ENCODE measurements around the gene COA1. TPM values are rescaled to one million over a fixed set of nuclear protein-coding genes. Genes with fewer than 3 reads are reported as not detected.

COA1 gene
- total RNA-seq, 2 experiments from 2014 or later = 56.0 to 57.3 TPM

GRCh38 chr7:43625980-43626379 lies 103.3 kb downstream of the COA1 start:
- H3K9me3 Mint-ChIP-seq = no peaks in the 10 kb centered on the region

GRCh38 chr7:43625453-43625852 lies 103.9 kb downstream of the COA1 start:
- POLR2A ChIA-PET = interaction anchor here (0.6 to 3.8 kb wide), 6 partner anchors 23 to 74 kb away, joined by 3 to 27 read pairs (median 5); partner anchors contain the start of gene STK17A
- CTCF ChIA-PET = interaction anchor here (6.0 kb wide), 1 partner anchor 43 kb away, joined by 32 read pairs; the partner anchor contains the start of gene STK17A
- no peaks in the 10 kb centered on the region for H3K9me3 Mint-ChIP-seq
- H3K4me1 Mint-ChIP-seq = peaks cover 75% of the 10 kb centered on the region
- peaks cover 87% of the 10 kb centered on the region for H3K36me3 Mint-ChIP-seq (ENCODE audit: low read depth)
- DNase-seq = peak; percentile 65
- peak overlapping the region; percentile 65 for H3K27ac Mint-ChIP-seq
- H3K27me3 Mint-ChIP-seq = no peaks in the 10 kb centered on the region
- H3K4me3 Mint-ChIP-seq = no peak overlapping the region

More at GRCh38 chr7:43625980-43626379, 103.3 kb downstream of the COA1 start:
- POLR2A ChIA-PET = interaction anchor here (0.6 to 3.8 kb wide), 6 partner anchors 23 to 74 kb away, joined by 3 to 27 read pairs (median 5); partner anchors contain the start of gene STK17A
- no peak for DNase-seq
- Mint-ChIP-seq H3K4me1 (peaks cover 76% of the 10 kb centered on the region), H3K27ac (peak overlapping the region; percentile 65), H3K4me3 (no peak overlapping the region), H3K27me3 (no peaks in the 10 kb centered on the region), H3K36me3 (ENCODE audit: low read depth) (peaks cover 88% of the 10 kb centered on the region)
- CTCF ChIA-PET = interaction anchor here (6.0 kb wide), 1 partner anchor 44 kb away, joined by 32 read pairs; the partner anchor contains the start of gene STK17A

- POLR2A ChIA-PET = interaction anchor here (3.7 kb wide), 1 partner anchor 25 kb away, joined by 18 read pairs; no protein-coding TSS in a partner anchor
- Mint-ChIP-seq H3K27me3 (no peaks in the 10 kb centered on the region), H3K9me3 (no peaks in the 10 kb centered on the region), H3K4me1 (peaks cover 70% of the 10 kb centered on the region), H3K36me3 (ENCODE audit: low read depth) (peaks cover 78% of the 10 kb centered on the region), H3K27ac (peak overlapping the region; percentile 70), H3K4me3 (no peak overlapping the region)
- CTCF ChIA-PET = no interaction called here
- DNase-seq = no peak
Measured at GRCh38 chr7:43624156-43624555, 105.2 kb downstream of the COA1 start.

GRCh38 chr7:43621729-43622448 lies 107.4 kb downstream of the COA1 start:
- Mint-ChIP-seq H3K4me1 (peaks cover 54% of the 10 kb centered on the region), H3K36me3 (ENCODE audit: low read depth) (peaks cover 58% of the 10 kb centered on the region), H3K27me3 (no peaks in the 10 kb centered on the region), H3K9me3 (no peaks in the 10 kb centered on the region), H3K4me3 (no peak overlapping the region), H3K27ac (peak overlapping the region; percentile 68)
- ChIA-PET CTCF (interaction anchor here (2.2 to 4.9 kb wide), 2 partner anchors 40 to 78 kb away, joined by 12 to 35 read pairs; partner anchors contain the start of gene STK17A), POLR2A (interaction anchor here (1.2 to 4.4 kb wide), 6 partner anchors 7 to 38 kb away, joined by 3 to 33 read pairs (median 7); partner anchors contain the start of gene STK17A)
- no peak for DNase-seq

GRCh38 chr7:43619213-43620012 lies 109.9 kb downstream of the COA1 start:
- Mint-ChIP-seq H3K4me3 (no peak overlapping the region), H3K9me3 (no peaks in the 10 kb centered on the region), H3K27me3 (no peaks in the 10 kb centered on the region), H3K27ac (no peak overlapping the region), H3K36me3 (ENCODE audit: low read depth) (peaks cover 50% of the 10 kb centered on the region), H3K4me1 (peaks cover 45% of the 10 kb centered on the region)
- POLR2A ChIA-PET = interaction anchor here (2.9 to 4.4 kb wide), 2 partner anchors 10 to 35 kb away, joined by 10 to 33 read pairs; partner anchors contain the start of gene STK17A
- CTCF ChIA-PET = interaction anchor here (1.2 to 4.9 kb wide), 3 partner anchors 20 to 50 kb away, joined by 3 to 35 read pairs (median 3); partner anchors contain the start of gene STK17A
- no peak for DNase-seq

- POLR2A ChIA-PET = interaction anchor here (0.5 to 1.6 kb wide), 2 partner anchors 82 to 142 kb away, joined by 3 to 4 read pairs; no protein-coding TSS in a partner anchor
- peaks cover 49% of the 10 kb centered on the region for H3K36me3 Mint-ChIP-seq (ENCODE audit: low read depth)
- H3K4me3 Mint-ChIP-seq = no peak overlapping the region
- DNase-seq = no peak
- CTCF ChIA-PET = interaction anchor here (1.6 kb wide), 1 partner anchor 52 kb away, joined by 3 read pairs; no protein-coding TSS in a partner anchor
- no peaks in the 10 kb centered on the region for H3K9me3 Mint-ChIP-seq
- H3K27me3 Mint-ChIP-seq = no peaks in the 10 kb centered on the region
- H3K27ac Mint-ChIP-seq = no peak overlapping the region
- H3K4me1 Mint-ChIP-seq = peaks cover 44% of the 10 kb centered on the region
Measured at GRCh38 chr7:43618073-43618472, 111.2 kb downstream of the COA1 start.

- H3K9me3 Mint-ChIP-seq = no peaks in the 10 kb centered on the region
- H3K4me3 Mint-ChIP-seq = no peak overlapping the region
- no peak overlapping the region for H3K27ac Mint-ChIP-seq
- ChIA-PET POLR2A (interaction anchor here (1.6 kb wide), 1 partner anchor 83 kb away, joined by 4 read pairs; no protein-coding TSS in a partner anchor), CTCF (interaction anchor here (1.4 kb wide), 1 partner anchor 34 kb away, joined by 3 read pairs; the partner anchor contains the start of gene STK17A)
- H3K27me3 Mint-ChIP-seq = no peaks in the 10 kb centered on the region
- H3K4me1 Mint-ChIP-seq = peaks cover 44% of the 10 kb centered on the region
- no peak for DNase-seq
- peaks cover 48% of the 10 kb centered on the region for H3K36me3 Mint-ChIP-seq (ENCODE audit: low read depth)
Measured at GRCh38 chr7:43616977-43617376, 112.3 kb downstream of the COA1 start.

GRCh38 chr7:43615558-43616145 lies 113.7 kb downstream of the COA1 start:
- H3K4me1 Mint-ChIP-seq = peaks cover 40% of the 10 kb centered on the region
- ChIA-PET POLR2A (interaction anchor here (1.1 kb wide), 1 partner anchor 30 kb away, joined by 3 read pairs; no protein-coding TSS in a partner anchor), CTCF (interaction anchor here (0.6 to 1.0 kb wide), 2 partner anchors 84 to 994 kb away, joined by 3 to 4 read pairs; no protein-coding TSS in a partner anchor)
- H3K9me3 Mint-ChIP-seq = no peaks in the 10 kb centered on the region
- no peaks in the 10 kb centered on the region for H3K27me3 Mint-ChIP-seq
- no peak overlapping the region for H3K4me3 Mint-ChIP-seq
- H3K27ac Mint-ChIP-seq = no peak overlapping the region
- H3K36me3 Mint-ChIP-seq (ENCODE audit: low read depth) = peaks cover 44% of the 10 kb centered on the region
- no peak for DNase-seq

- Mint-ChIP-seq H3K27ac (peak overlapping the region; percentile 79), H3K4me1 (peaks cover 46% of the 10 kb centered on the region), H3K27me3 (no peaks in the 10 kb centered on the region), H3K9me3 (no peaks in the 10 kb centered on the region), H3K4me3 (no peak overlapping the region), H3K36me3 (ENCODE audit: low read depth) (peaks cover 65% of the 10 kb centered on the region)
- ChIA-PET POLR2A (interaction anchor here (0.9 to 3.0 kb wide), 14 partner anchors 9 to 87 kb away, joined by 3 to 18 read pairs (median 4); partner anchors contain the start of gene STK17A), CTCF (interaction anchor here (1.0 to 4.5 kb wide), 4 partner anchors 8 to 225 kb away, joined by 3 to 23 read pairs (median 9); partner anchors contain the start of gene STK17A)
- DNase-seq = no peak
Measured at GRCh38 chr7:43612599-43613589, 116.4 kb downstream of the COA1 start.

- Mint-ChIP-seq H3K9me3 (no peaks in the 10 kb centered on the region), H3K27ac (peak overlapping the region; percentile 79), H3K4me3 (no peak overlapping the region), H3K27me3 (no peaks in the 10 kb centered on the region), H3K36me3 (ENCODE audit: low read depth) (peaks cover 65% of the 10 kb centered on the region), H3K4me1 (peaks cover 46% of the 10 kb centered on the region)
- ChIA-PET POLR2A (interaction anchor here (1.3 to 3.0 kb wide), 8 partner anchors 8 to 38 kb away, joined by 3 to 18 read pairs (median 4); partner anchors contain the start of gene STK17A), CTCF (interaction anchor here (1.1 to 4.5 kb wide), 3 partner anchors 9 to 87 kb away, joined by 4 to 23 read pairs (median 14); partner anchors contain the start of gene STK17A)
- no peak for DNase-seq
Measured at GRCh38 chr7:43612128-43612527, 117.2 kb downstream of the COA1 start.

GRCh38 chr7:43609097-43609496 lies 120.2 kb downstream of the COA1 start:
- DNase-seq = no peak
- Mint-ChIP-seq H3K27me3 (no peaks in the 10 kb centered on the region), H3K9me3 (no peaks in the 10 kb centered on the region), H3K4me1 (peaks cover 49% of the 10 kb centered on the region), H3K4me3 (no peak overlapping the region), H3K27ac (no peak overlapping the region), H3K36me3 (ENCODE audit: low read depth) (peaks cover 66% of the 10 kb centered on the region)
- ChIA-PET CTCF (interaction anchor here (1.2 to 1.4 kb wide), 2 partner anchors 26 to 40 kb away, joined by 3 read pairs; partner anchors contain the start of gene STK17A), POLR2A (no interaction called here)

All from activated CD4-positive, alpha-beta memory T cell treated with anti-CD3 and anti-CD28 coated beads, Interleukin-2, amount 10 ng/mL, durations not matched to agents 7 days and 5 days (primary cell).